Hematopoietic multipotent progenitor cell treated with erythropoietin and hydrocortisone succinate and interleukin-3 and kit ligand, for 17 days (in vitro differentiated cells): Measurements from ENCODE around the gene ECI1.
A peak's percentile ranks its signal among the peaks of the same experiment; 100 is the strongest.

Source experiments
- DNase-seq: peaks from one replicate; pipeline ENCODE4 v3.0.0-alpha.2; 2015; ENCODE audit warnings: low spot score

Gene ECI1

GRCh38 chr16:2195322-2196161 is 55.8 kb downstream of the ECI1 start:
- DNase-seq = no peak

DNA sequence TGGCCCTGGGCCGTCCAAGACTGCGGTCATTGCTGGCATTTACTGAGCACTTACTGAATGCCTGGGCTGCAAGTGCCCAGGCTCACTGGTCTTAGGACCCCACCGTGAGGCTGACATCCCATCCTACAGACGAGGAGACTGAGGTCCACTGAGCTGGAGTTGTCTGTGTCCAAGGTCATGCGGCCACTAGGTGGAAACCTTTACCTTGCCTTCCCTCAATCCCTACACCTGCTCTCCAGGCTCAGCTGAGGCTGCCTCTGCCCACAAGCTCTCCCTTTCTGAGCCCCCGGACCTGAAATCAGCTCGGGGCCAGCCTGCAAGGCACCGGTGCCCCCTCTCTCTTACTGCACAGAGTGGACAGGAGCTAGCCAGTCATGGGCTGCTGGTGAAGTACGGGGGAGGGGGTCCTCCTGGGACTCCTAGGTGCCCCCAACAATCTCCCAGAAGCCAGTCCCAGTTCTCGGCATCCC is 56.5 kb downstream of the ECI1 start:
- DNase-seq = peak; percentile 65

GRCh38 chr16:2194166-2194834 is 57.1 kb downstream of the ECI1 start:
- DNase-seq = no peak

GRCh38 chr16:2191446-2191706 is 60.0 kb downstream of the ECI1 start:
- no peak for DNase-seq

DNA sequence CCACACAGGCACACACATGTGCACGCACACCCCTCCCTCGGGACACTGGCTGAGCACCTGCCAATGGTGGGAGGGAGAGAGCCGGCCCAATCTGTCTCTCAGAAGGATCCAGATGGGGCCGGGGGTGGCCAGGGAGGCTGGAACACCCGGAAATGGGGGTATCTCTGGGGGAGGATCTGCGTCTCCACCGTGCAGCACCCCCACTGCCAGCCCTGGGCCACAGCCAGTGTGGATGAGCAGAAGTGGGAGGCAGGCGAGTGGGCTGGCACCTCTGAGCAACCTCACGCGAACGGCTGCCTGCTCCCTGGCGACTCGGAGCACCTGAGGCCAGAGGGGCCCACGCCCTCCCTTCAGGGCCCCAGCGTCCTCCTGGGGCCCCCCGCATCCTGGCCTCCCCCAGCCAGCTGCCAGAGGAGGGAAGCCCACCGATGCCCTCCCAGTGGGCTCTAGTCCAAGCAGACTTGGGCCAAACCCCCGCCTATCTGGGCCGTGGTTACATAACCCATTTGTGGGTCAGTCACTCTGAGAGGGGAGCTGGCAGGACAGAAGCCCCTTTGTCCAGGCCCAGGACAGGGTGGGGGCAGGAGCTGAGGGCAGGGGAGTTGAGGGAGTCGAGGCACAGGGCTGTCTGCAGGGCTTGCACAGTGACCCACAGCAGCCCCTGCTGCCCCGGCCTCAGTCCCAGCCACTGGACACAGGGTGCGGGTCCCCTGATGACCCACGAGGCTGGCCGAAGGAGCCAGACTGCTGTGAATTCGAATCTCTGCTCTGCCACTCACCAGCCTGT is 60.5 kb downstream of the ECI1 start:
- no peak for DNase-seq

DNA sequence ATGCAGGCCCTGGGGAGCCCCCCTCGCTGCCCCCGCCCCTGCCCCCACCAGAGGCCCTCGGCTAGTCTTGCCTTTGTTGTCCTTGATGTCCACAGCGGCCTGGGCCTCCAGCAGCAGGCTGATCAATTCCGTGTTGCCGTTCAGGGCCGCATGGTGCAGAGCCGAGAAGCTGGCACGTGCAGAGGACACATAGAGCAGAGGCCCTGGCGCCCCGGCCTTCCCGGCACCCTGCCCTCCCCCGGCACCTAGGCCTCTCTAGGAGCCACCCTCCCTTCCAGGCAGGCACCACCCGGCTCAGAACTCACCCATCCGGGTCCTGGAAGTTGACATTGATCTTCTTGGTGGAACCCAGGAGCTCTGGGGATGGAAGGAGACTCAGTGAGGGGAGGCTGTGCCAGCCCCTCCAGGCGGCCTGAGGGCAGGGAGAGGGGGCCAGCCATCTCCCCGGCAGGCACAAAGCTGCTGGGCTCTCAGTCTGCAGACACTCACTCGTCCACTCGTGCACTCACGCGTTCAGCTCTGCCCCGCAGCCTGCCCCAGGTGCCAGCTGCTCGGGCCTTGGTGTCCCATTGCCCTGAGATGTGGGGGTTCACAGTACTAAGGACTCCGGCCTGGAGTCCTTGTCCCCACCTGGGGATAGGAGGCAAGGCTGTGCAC is 61.3 kb downstream of the ECI1 start:
- no peak for DNase-seq
